H1 (cell line): Measurements from ENCODE around the gene CAMK2G.

ENCODE experiments used
- POLR2A ChIP-seq, 2 experiments: IDR thresholded peaks; 1 replicate in 1 of 2; 2 replicates in 1 of 2; pipeline ENCODE4 v1.6.1; 2011; ENCODE audit warnings: low read depth in 2 of 2, low read length in 2 of 2, mild to moderate bottlenecking in 2 of 2; ENCODE audit errors: control extremely low read depth in 1 of 2
- SIRT6 ChIP-seq: IDR thresholded peaks from one replicate; pipeline ENCODE4 v1.7.1; 2012; ENCODE audit warnings: low read length, inconsistent platforms
- TAF7 ChIP-seq: optimal IDR thresholded peaks from 2 replicates; pipeline ENCODE3; 2011; ENCODE audit warnings: low read depth, mild to moderate bottlenecking, inconsistent platforms, low read length, moderate library complexity, borderline replicate concordance

DNA sequence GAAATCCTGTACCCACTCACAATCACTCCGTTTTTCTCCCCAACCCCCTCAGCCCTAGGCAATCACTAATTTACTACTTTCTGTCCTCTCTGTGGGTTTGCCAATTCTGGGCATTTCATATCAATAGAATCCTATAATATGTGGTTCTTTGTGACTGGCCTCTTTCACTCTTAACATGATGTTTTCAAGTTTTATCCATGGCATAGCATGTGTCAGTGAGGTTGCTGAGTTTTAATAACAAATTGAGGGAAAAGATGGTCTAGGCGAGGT lies 48.4 kb upstream of the CAMK2G start:
- TF ChIP-seq TAF7 (no peak), SIRT6 (no peak), POLR2A (IDR thresholded peaks at IDR 0.05; ENCODE audit: control extremely low read depth in 1 of 2, low read depth in 2 of 2, low read length in 2 of 2) (no peak)
